Esophagus muscularis mucosa (tissue), 4 donors: Measurements from ENCODE around the gene OBSCN. TPM values are rescaled to one million over a fixed set of nuclear protein-coding genes. Genes with fewer than 3 reads are reported as not detected.

Source experiments
- DNase-seq: peaks from one replicate; pipeline ENCODE4 v3.0.0-alpha.2; 2017; ENCODE audit errors: extremely low spot score
- H3K27ac ChIP-seq, 4 donors: fragments of 200-600 bp; sonication (generic); replicated peaks in 1 of 4; 1 replicate in 3 of 4; 2 replicates in 1 of 4; pipeline ENCODE4 v1.5.1; 2016 to 2019; ENCODE audit warnings: mild to moderate bottlenecking in 1 of 4
- H3K27me3 ChIP-seq, 4 donors: fragments of 200-600 bp; sonication (generic); one replicate each; pipeline versions ENCODE4 v1.5.1 to v1.6.0; 2016 to 2019
- H3K36me3 ChIP-seq, 4 donors: fragments of 200-600 bp; sonication (generic); one replicate each; pipeline ENCODE4 v1.5.1; 2016 to 2019
- H3K4me1 ChIP-seq, 4 donors: fragments of 200-600 bp; sonication (generic); one replicate each; pipeline ENCODE4 v1.5.1; 2016 to 2019
- H3K4me3 ChIP-seq, 4 donors: fragments of 200-600 bp; sonication (generic); 1 replicate in 2 of 4; 2 replicates in 2 of 4; pipeline ENCODE4 v1.5.1; 2016 to 2019; ENCODE audit warnings: mild to moderate bottlenecking in 4 of 4, moderate library complexity in 1 of 4
- H3K9me3 ChIP-seq, 4 donors: fragments of 200-600 bp; sonication (generic); 1 replicate in 3 of 4; 2 replicates in 1 of 4; pipeline ENCODE4 v1.5.1; 2016 to 2019
- CTCF ChIP-seq, 3 experiments: fragments of 200-600 bp in 2 of 3; fragments of 450-650 bp in 1 of 3; sonication (generic) in 2 of 3; IDR thresholded peaks; one replicate each; pipeline ENCODE4 v1.5.1; 2017 to 2019; ENCODE audit warnings: antibody characterized with exemption in 3 of 3, mild to moderate bottlenecking in 2 of 3, moderate library complexity in 1 of 3
- EP300 ChIP-seq: sonication (generic); formaldehyde crosslinking; IDR thresholded peaks from one replicate; pipeline ENCODE4 v1.6.1; 2017; ENCODE audit warnings: antibody characterized with exemption
- POLR2A ChIP-seq: fragments of 450-650 bp; IDR thresholded peaks from one replicate; pipeline ENCODE4 v1.6.1; 2017; ENCODE audit warnings: antibody characterized with exemption, moderate library complexity, mild to moderate bottlenecking, low read depth
- POLR2AphosphoS5 ChIP-seq, 2 donors: sonication (generic); formaldehyde crosslinking; IDR thresholded peaks; one replicate each; pipeline ENCODE4 v1.6.1; 2017; ENCODE audit warnings: antibody characterized with exemption in 2 of 2
- WGBS: methylation state at CpG from one replicate; pipeline ENCODE4 v1.1.5; 2018; 5-methylcytosine and 5-hydroxymethylcytosine counted together
- intact Hi-C: fragments of 100-400 bp; cut with DNase I; formaldehyde crosslinking; loops from one replicate; pipeline ENCODE4 v1.15.1; 2023
- total RNA-seq, 4 donors: library from RNA; depleted of rRNA; stranded (reverse); fragments of >200 nt; gene quantifications; one replicate each; pipeline versions ENCODE4 v1.1.0 to v1.2.1, GENCODE V29; 2016

OBSCN gene
- total RNA-seq, 4 donors from 2014 or later, result 12.6 to 31.4 (median 17.8) TPM

- Histone ChIP-seq H3K9me3 (peaks cover 0 to 21% (median 14%) of the 10 kb centered on the region in 4 donors), H3K4me1 (no peaks in the 10 kb centered on the region), H3K4me3 (no peak overlapping the region), H3K27me3 (no peaks in the 10 kb centered on the region), H3K27ac (no peak overlapping the region), H3K36me3 (peaks cover 0 to 77% (median 11%) of the 10 kb centered on the region in 4 donors)
- WGBS, result 66% methylated on average over 11 of the region's 11 CpGs
- TF ChIP-seq EP300 (no peak), CTCF (IDR thresholded peaks at IDR 0.05) (no peak), POLR2AphosphoS5 (IDR thresholded peaks at IDR 0.05) (no peak), POLR2A (no peak)
- intact Hi-C loops, result no loop called here
- DNase-seq, result no peak
These were observed 14.7 kb downstream of the OBSCN start for GRCh38 chr1:228222548-228222947.

- WGBS, result 90% methylated on average over 15 of the region's 16 CpGs
- no peaks in the 10 kb centered on the region for H3K27me3 ChIP-seq
- H3K4me3 ChIP-seq, result no peak overlapping the region
- no peak overlapping the region for H3K27ac ChIP-seq
- no peak for TF ChIP-seq EP300
- peaks cover 0 to 21% (median 14%) of the 10 kb centered on the region in 4 donors for H3K9me3 ChIP-seq
- intact Hi-C loops, result no loop called here
- peak; percentile 70 for DNase-seq
- H3K4me1 ChIP-seq, result no peaks in the 10 kb centered on the region
- H3K36me3 ChIP-seq, result peaks cover 0 to 61% (median 8%) of the 10 kb centered on the region in 4 donors
These were observed 16.6 kb downstream of the OBSCN start for GRCh38 chr1:228224198-228225164.

GRCh38 chr1:228225165-228225710 is 17.4 kb downstream of the OBSCN start:
- peaks cover 0 to 21% (median 14%) of the 10 kb centered on the region in 4 donors for H3K9me3 ChIP-seq
- intact Hi-C loops, result no loop called here
- 71% methylated on average over 2 of the region's 2 CpGs for WGBS
- no peak overlapping the region for H3K4me3 ChIP-seq
- no peak for DNase-seq
- TF ChIP-seq POLR2A (no peak), POLR2AphosphoS5 (IDR thresholded peaks at IDR 0.05) (no peak), CTCF (IDR thresholded peaks at IDR 0.05) (no peak), EP300 (no peak)
- peaks cover 0 to 54% (median 7%) of the 10 kb centered on the region in 4 donors for H3K36me3 ChIP-seq
- H3K4me1 ChIP-seq, result no peaks in the 10 kb centered on the region
- H3K27ac ChIP-seq, result no peak overlapping the region
- no peaks in the 10 kb centered on the region for H3K27me3 ChIP-seq

GRCh38 chr1:228225740-228226139 is 17.9 kb downstream of the OBSCN start:
- peak; percentile 55 for DNase-seq
- intact Hi-C loops, result no loop called here
- no peak for TF ChIP-seq POLR2AphosphoS5 (IDR thresholded peaks at IDR 0.05)
- TF ChIP-seq CTCF (IDR thresholded peaks at IDR 0.05), result no peak
- TF ChIP-seq EP300, result no peak
- no peak for TF ChIP-seq POLR2A
- H3K4me1 ChIP-seq, result no peaks in the 10 kb centered on the region
- H3K36me3 ChIP-seq, result peaks cover 0 to 54% (median 7%) of the 10 kb centered on the region in 4 donors
- no peak overlapping the region for H3K27ac ChIP-seq
- H3K4me3 ChIP-seq, result no peak overlapping the region
- WGBS, result 47% methylated on average over 2 of the region's 2 CpGs
- H3K9me3 ChIP-seq, result peaks cover 0 to 21% (median 14%) of the 10 kb centered on the region in 4 donors
- no peaks in the 10 kb centered on the region for H3K27me3 ChIP-seq
